GM12878 (cell line): ENCODE measurements around the gene ITPRIP.

Experiments
- CTCF ChIP-seq, 3 experiments: IDR thresholded peaks in 2 of 3; conservative IDR thresholded peaks in 1 of 3; 2 replicates each; pipeline ENCODE4 v1.5.1; 2011; ENCODE audit warnings: low read depth in 3 of 3, low read length in 3 of 3, mild to moderate bottlenecking in 3 of 3, control low read depth in 2 of 3, moderate library complexity in 2 of 3, inconsistent platforms in 1 of 3, mixed read lengths in 1 of 3; ENCODE audit not compliant: control insufficient read depth in 2 of 3, insufficient read depth in 1 of 3; ENCODE audit errors: extremely low read depth in 1 of 3
- E2F4 ChIP-seq: IDR thresholded peaks from 2 replicates; pipeline ENCODE4 v1.6.1; 2012; ENCODE audit warnings: low read depth, low read length, improper control_type of control experiment
- EP300 ChIP-seq, 2 experiments: fragments of 150-350 bp in 1 of 2; IDR thresholded peaks; 2 replicates each; pipeline ENCODE4 v1.6.1; 2011 to 2012; ENCODE audit warnings: low read depth in 2 of 2, low read length in 2 of 2, borderline replicate concordance in 1 of 2, improper control_type of control experiment in 1 of 2, inconsistent platforms in 1 of 2; ENCODE audit not compliant: control insufficient read depth in 1 of 2
- FOXM1 ChIP-seq: IDR thresholded peaks from 2 replicates; pipeline ENCODE4 v1.6.1; 2012; ENCODE audit warnings: low read depth, mild to moderate bottlenecking, inconsistent platforms, low read length, moderate library complexity
- REST ChIP-seq: IDR thresholded peaks from 2 replicates; pipeline ENCODE4 v1.6.1; 2012; ENCODE audit warnings: mild to moderate bottlenecking, low read depth, low read length
- RFX5 ChIP-seq: IDR thresholded peaks from 2 replicates; pipeline ENCODE4 v1.6.1; 2011; ENCODE audit warnings: low read depth, low read length, improper control_type of control experiment
- USF2 ChIP-seq: IDR thresholded peaks from 2 replicates; pipeline ENCODE4 v1.6.1; 2011; ENCODE audit warnings: low read depth, low read length, improper control_type of control experiment, borderline replicate concordance

- TF ChIP-seq REST (no peak), EP300 (IDR thresholded peaks at IDR 0.05; ENCODE audit: borderline replicate concordance in 1 of 2, control insufficient read depth in 1 of 2, low read depth in 2 of 2, low read length in 2 of 2) (0 out of 4 replicates have a peak, but pooled peaks of 1 of the 2 experiments have one; percentile 32), FOXM1 (no peak), USF2 (no peak), CTCF (IDR thresholded peaks at IDR 0.05 in 2 of 3, conservative IDR thresholded peaks at IDR 0.05 in 1 of 3; ENCODE audit: control insufficient read depth in 2 of 3, extremely low read depth in 1 of 3, insufficient read depth in 1 of 3, low read depth in 3 of 3, low read length in 3 of 3) (no peak), E2F4 (no peak), RFX5 (no peak)
Measured at GRCh38 chr10:104328896-104329710, 9.2 kb downstream of the ITPRIP start.
